Right forelimb (tissue), 1 donor: ENCODE measurements around the gene TM4SF18.
"Not testable (repeated sequence)": the region's sequence is repeated elsewhere in the genome, so short reads cannot be mapped to it uniquely, and the experiment has no call there.

Experiments
- DNase-seq: peaks from one replicate; pipeline ENCODE4 v3.0.0-alpha.2; 2018

TM4SF18 gene

GRCh38 chr3:149368201-149368673 lies 34.8 kb upstream of the TM4SF18 start:
- DNase-seq: no peak

GRCh38 chr3:149366941-149367840 lies 33.8 kb upstream of the TM4SF18 start:
- no peak for DNase-seq

- DNase-seq: no peak
Observed at GRCh38 chr3:149366031-149366430, 32.6 kb upstream of the TM4SF18 start.

GRCh38 chr3:149364624-149365023 lies 31.2 kb upstream of the TM4SF18 start:
- no peak for DNase-seq

- DNase-seq: no peak
Observed at GRCh38 chr3:149363053-149363452, 29.6 kb upstream of the TM4SF18 start.

- no peak for DNase-seq
Observed at GRCh38 chr3:149362366-149362765, 28.9 kb upstream of the TM4SF18 start.

GRCh38 chr3:149356630-149357029 lies 23.2 kb upstream of the TM4SF18 start:
- no peak for DNase-seq

- DNase-seq: no peak
Observed at GRCh38 chr3:149356044-149356592, 22.7 kb upstream of the TM4SF18 start.

GRCh38 chr3:149353581-149354184 lies 20.2 kb upstream of the TM4SF18 start:
- no peak for DNase-seq

- DNase-seq: no peak
Observed at GRCh38 chr3:149352556-149352955, 19.1 kb upstream of the TM4SF18 start.

- no peak for DNase-seq
Observed at GRCh38 chr3:149343951-149344350, 10.5 kb upstream of the TM4SF18 start.

- no peak for DNase-seq
Observed at GRCh38 chr3:149342413-149343380, 9.3 kb upstream of the TM4SF18 start.

- no peak for DNase-seq
Observed at GRCh38 chr3:149340310-149340933, 7.0 kb upstream of the TM4SF18 start.

- DNase-seq: peak; percentile 55
Observed at GRCh38 chr3:149339931-149340309, 6.5 kb upstream of the TM4SF18 start.

GRCh38 chr3:149337486-149337885 lies 4.0 kb upstream of the TM4SF18 start:
- not testable (repeated sequence) for DNase-seq

GRCh38 chr3:149336925-149337324 lies 3.5 kb upstream of the TM4SF18 start:
- no peak for DNase-seq

GRCh38 chr3:149332771-149333170 lies 665 bp downstream of the TM4SF18 start:
- no peak for DNase-seq

- DNase-seq: no peak
Observed at GRCh38 chr3:149332227-149332765, 1.1 kb downstream of the TM4SF18 start.

GRCh38 chr3:149331396-149331795 lies 2.0 kb downstream of the TM4SF18 start:
- no peak for DNase-seq

GRCh38 chr3:149330609-149331331 lies 2.7 kb downstream of the TM4SF18 start:
- DNase-seq: no peak

GRCh38 chr3:149327156-149327555 lies 6.3 kb downstream of the TM4SF18 start:
- DNase-seq: no peak
